Measurements from ENCODE around the gene PLXNA3. TPM values are rescaled to one million over a fixed set of nuclear protein-coding genes. Genes with fewer than 3 reads are reported as not detected.

Gene PLXNA3
- total RNA-seq, 8 experiments from 2014 or later: 8.6 to 38.0 (median 22.3) TPM

- Histone ChIP-seq H3K27ac (no peak overlapping the region), H3K4me1 (replicated peaks in 1 of 2) (no peaks in the 10 kb centered on the region), H3K4me3 (no peak overlapping the region)
- in situ Hi-C loops (cut with MboI; ENCODE audit: low pct_unique_long_range_greater_than_20kb in 2 of 9, low sequenced_read_pairs in 9 of 9, unreplicated experiment in 9 of 9): no loop called here
- peak in 5 of 8 experiments; percentile 32 to 62 (median 53) for ATAC-seq (replicated peaks in 6 of 8)
- WGBS, 10 experiments: 70% methylated on average over 2 of the region's 24 CpGs; no CpG with 5 or more reads in 9 of the 10 experiments
Observed at GRCh38 chrX:154507673-154508383, 49.7 kb downstream of the PLXNA3 start.

- no peak for ATAC-seq (replicated peaks in 6 of 8)
- H3K27ac ChIP-seq: no peak overlapping the region
- 100% methylated on average over 1 of the region's 13 CpGs; no CpG with 5 or more reads in 9 of the 10 experiments for WGBS, 10 experiments
- in situ Hi-C loops (cut with MboI; ENCODE audit: low pct_unique_long_range_greater_than_20kb in 2 of 9, low sequenced_read_pairs in 9 of 9, unreplicated experiment in 9 of 9): no loop called here
- no peaks in the 10 kb centered on the region for H3K4me1 ChIP-seq (replicated peaks in 1 of 2)
- no peak overlapping the region for H3K4me3 ChIP-seq
Observed at GRCh38 chrX:154508384-154508745, 50.3 kb downstream of the PLXNA3 start.

- WGBS, 10 experiments: 64 to 100% (median 87%) methylated on average over 2 to 4 of the region's 5 CpGs; no CpG with 5 or more reads in 7 of the 10 experiments
- ATAC-seq (replicated peaks in 6 of 8): no peak
- in situ Hi-C loops (cut with MboI; ENCODE audit: low pct_unique_long_range_greater_than_20kb in 2 of 9, low sequenced_read_pairs in 9 of 9, unreplicated experiment in 9 of 9): no loop called here
Observed at GRCh38 chrX:154509455-154509854, 51.4 kb downstream of the PLXNA3 start.

GRCh38 chrX:154511761-154512160, 53.7 kb downstream of the PLXNA3 start:
- Histone ChIP-seq H3K4me3 (no peak overlapping the region), H3K27ac (no peak overlapping the region), H3K4me1 (replicated peaks in 1 of 2) (peaks cover 0 to 6% of the 10 kb centered on the region in 2 donors)
- ATAC-seq (replicated peaks in 6 of 8): no peak
- 70 to 80% methylated on average over 3 to 8 of the region's 12 CpGs; no CpG with 5 or more reads in 8 of the 10 experiments for WGBS, 10 experiments
- in situ Hi-C loops (cut with MboI; ENCODE audit: low pct_unique_long_range_greater_than_20kb in 2 of 9, low sequenced_read_pairs in 9 of 9, unreplicated experiment in 9 of 9): no loop called here

More at GRCh38 chrX:154509455-154509854, 51.4 kb downstream of the PLXNA3 start:
- no peak overlapping the region for H3K4me3 ChIP-seq
- H3K4me1 ChIP-seq (replicated peaks in 1 of 2): no peaks in the 10 kb centered on the region
- no peak overlapping the region for H3K27ac ChIP-seq

GRCh38 chrX:154512879-154513553, 54.9 kb downstream of the PLXNA3 start:
- no peak overlapping the region for H3K4me3 ChIP-seq
- in situ Hi-C loops (cut with MboI; ENCODE audit: low pct_unique_long_range_greater_than_20kb in 2 of 9, low sequenced_read_pairs in 9 of 9, unreplicated experiment in 9 of 9): no loop called here
- no peak overlapping the region for H3K27ac ChIP-seq
- no peak for ATAC-seq (replicated peaks in 6 of 8)
- 80 to 100% (median 83%) methylated on average over 1 to 7 of the region's 16 CpGs; no CpG with 5 or more reads in 7 of the 10 experiments for WGBS, 10 experiments
- peaks cover 10 to 19% of the 10 kb centered on the region in 2 donors for H3K4me1 ChIP-seq (replicated peaks in 1 of 2)

GRCh38 chrX:154513716-154514115, 55.6 kb downstream of the PLXNA3 start:
- no peak for ATAC-seq (replicated peaks in 6 of 8)
- Histone ChIP-seq H3K4me1 (replicated peaks in 1 of 2) (peaks cover 11 to 22% of the 10 kb centered on the region in 2 donors), H3K4me3 (no peak overlapping the region), H3K27ac (no peak overlapping the region)
- in situ Hi-C loops (cut with MboI; ENCODE audit: low pct_unique_long_range_greater_than_20kb in 2 of 9, low sequenced_read_pairs in 9 of 9, unreplicated experiment in 9 of 9): no loop called here
- 67 to 100% (median 80%) methylated on average over 1 of the region's 2 CpGs; no CpG with 5 or more reads in 7 of the 10 experiments for WGBS, 10 experiments

GRCh38 chrX:154515090-154515965, 57.2 kb downstream of the PLXNA3 start:
- H3K4me1 ChIP-seq (replicated peaks in 1 of 2): peaks cover 11 to 22% of the 10 kb centered on the region in 2 donors
- peak overlapping the region; percentile 93 to 95 for H3K27ac ChIP-seq
- in situ Hi-C loops (cut with MboI; ENCODE audit: low pct_unique_long_range_greater_than_20kb in 2 of 9, low sequenced_read_pairs in 9 of 9, unreplicated experiment in 9 of 9): no loop called here
- 0 to 78% (median 20%) methylated on average over 1 to 5 of the region's 34 CpGs; no CpG with 5 or more reads in 5 of the 10 experiments for WGBS, 10 experiments
- H3K4me3 ChIP-seq: peak overlapping the region; percentile 55 to 73 (median 65)
- ATAC-seq (replicated peaks in 6 of 8): peak in 3 of 8 experiments; percentile 2 to 4 (median 2)

GRCh38 chrX:154515966-154516655, 58.0 kb downstream of the PLXNA3 start, which contains the start of gene FAM3A:
TSS of gene FAM3A (minus strand) at chrX:154516232. CDS start at chrX:154515772, 460 bp downstream.
- peaks cover 11 to 22% of the 10 kb centered on the region in 2 donors for H3K4me1 ChIP-seq (replicated peaks in 1 of 2)
- in situ Hi-C loops (cut with MboI; ENCODE audit: low pct_unique_long_range_greater_than_20kb in 2 of 9, low sequenced_read_pairs in 9 of 9, unreplicated experiment in 9 of 9): no loop called here
- WGBS, 10 experiments: 0% methylated on average over 1 of the region's 59 CpGs; no CpG with 5 or more reads in 9 of the 10 experiments
- ATAC-seq (replicated peaks in 6 of 8): peak; percentile 80 to 94 (median 90)
- H3K4me3 ChIP-seq: peak within 1 kb of the TSS; percentile 55 to 73 (median 65)
- peak within 1 kb of the TSS; percentile 93 to 95 for H3K27ac ChIP-seq

- WGBS, 10 experiments: 0 to 41% (median 3%) methylated on average over 1 to 4 of the region's 19 CpGs; no CpG with 5 or more reads in 6 of the 10 experiments
- H3K4me1 ChIP-seq (replicated peaks in 1 of 2): peaks cover 11 to 22% of the 10 kb centered on the region in 2 donors
- H3K27ac ChIP-seq: peak overlapping the region; percentile 85 to 90
- peak; percentile 6 to 39 (median 22) for ATAC-seq (replicated peaks in 6 of 8)
- in situ Hi-C loops (cut with MboI; ENCODE audit: low pct_unique_long_range_greater_than_20kb in 2 of 9, low sequenced_read_pairs in 9 of 9, unreplicated experiment in 9 of 9): no loop called here
- H3K4me3 ChIP-seq: peak overlapping the region; percentile 25 to 65 (median 55)
Observed at GRCh38 chrX:154516656-154517100, 58.6 kb downstream of the PLXNA3 start.

GRCh38 chrX:154517101-154517781, 59.2 kb downstream of the PLXNA3 start:
- in situ Hi-C loops (cut with MboI; ENCODE audit: low pct_unique_long_range_greater_than_20kb in 2 of 9, low sequenced_read_pairs in 9 of 9, unreplicated experiment in 9 of 9): no loop called here
- WGBS, 10 experiments: 20 to 40% (median 22%) methylated on average over 2 to 7 of the region's 25 CpGs; no CpG with 5 or more reads in 7 of the 10 experiments
- H3K4me3 ChIP-seq: peak overlapping the region in 4 of 5 donors; percentile 11 to 58 (median 47)
- peaks cover 11 to 22% of the 10 kb centered on the region in 2 donors for H3K4me1 ChIP-seq (replicated peaks in 1 of 2)
- ATAC-seq (replicated peaks in 6 of 8): peak in 5 of 8 experiments; percentile 2 to 15 (median 6)
- H3K27ac ChIP-seq: peak overlapping the region; percentile 85 to 90

- Histone ChIP-seq H3K4me3 (no peak overlapping the region), H3K4me1 (replicated peaks in 1 of 2) (peaks cover 11 to 22% of the 10 kb centered on the region in 2 donors), H3K27ac (no peak overlapping the region)
- in situ Hi-C loops (cut with MboI; ENCODE audit: low pct_unique_long_range_greater_than_20kb in 2 of 9, low sequenced_read_pairs in 9 of 9, unreplicated experiment in 9 of 9): no loop called here
- 60 to 94% (median 75%) methylated on average over 1 to 4 of the region's 8 CpGs; no CpG with 5 or more reads in 7 of the 10 experiments for WGBS, 10 experiments
- ATAC-seq (replicated peaks in 6 of 8): no peak
Observed at GRCh38 chrX:154519389-154519788, 61.3 kb downstream of the PLXNA3 start.

Data from motor neuron (in vitro differentiated cells).